Loucy (cell line): Measurements from ENCODE around the gene MRPL20.

ENCODE experiments used
- CTCF ChIP-seq: fragments of 200-600 bp; sonication (generic); conservative IDR thresholded peaks from 2 replicates; pipeline ENCODE4 v1.5.1; 2014; ENCODE audit warnings: mild to moderate bottlenecking, antibody characterized with exemption, low read length
- EZH2phosphoT487 ChIP-seq: fragments of 200-600 bp; IDR thresholded peaks from 2 replicates; pipeline ENCODE4 v1.6.1; 2018; ENCODE audit warnings: antibody characterized with exemption, mild to moderate bottlenecking, moderate library complexity, borderline replicate concordance

- TF ChIP-seq CTCF (no peak), EZH2phosphoT487 (no peak)
Observed at GRCh38 chr1:1434131-1434823, 27.2 kb upstream of the MRPL20 start.
